Testis (tissue), 3 donors: ENCODE results near the gene OPRL1. TPM values are rescaled to one million over a fixed set of nuclear protein-coding genes. Genes with fewer than 3 reads are reported as not detected.

ENCODE experiments used
- DNase-seq: peaks from one replicate; pipeline ENCODE4 v3.0.0-alpha.2; 2019
- H3K27ac ChIP-seq, 2 donors: fragments of 200-600 bp; sonication (generic); one replicate each; pipeline ENCODE4 v1.5.1; 2019
- H3K27me3 ChIP-seq: fragments of 200-600 bp; sonication (generic); one replicate; pipeline ENCODE4 v1.5.1; 2019
- H3K36me3 ChIP-seq: fragments of 200-600 bp; sonication (generic); one replicate; pipeline ENCODE4 v1.5.1; 2017; ENCODE audit warnings: low read depth; ENCODE audit errors: missing control alignments
- H3K4me1 ChIP-seq: fragments of 200-600 bp; sonication (generic); one replicate; pipeline ENCODE4 v1.5.1; 2019
- H3K4me3 ChIP-seq, 2 donors: fragments of 200-600 bp; sonication (generic); one replicate each; pipeline ENCODE4 v1.5.1; 2017 to 2019
- H3K9me3 ChIP-seq: fragments of 200-600 bp; sonication (generic); one replicate; pipeline ENCODE4 v1.5.1; 2017
- POLR2A ChIP-seq: fragments of 450-650 bp; IDR thresholded peaks from one replicate; pipeline ENCODE4 v1.6.1; 2017; ENCODE audit warnings: antibody characterized with exemption, mild to moderate bottlenecking, moderate library complexity
- WGBS, 2 donors: methylation state at CpG; one replicate each; pipeline ENCODE4 v1.1.5; 2018; 5-methylcytosine and 5-hydroxymethylcytosine counted together
- intact Hi-C: fragments of 100-400 bp; cut with DNase I; formaldehyde crosslinking; loops from one replicate; pipeline ENCODE4 v1.15.1; 2023; ENCODE audit warnings: low total_unique reads
- polyA plus RNA-seq: library from polyadenylated mRNA; stranded (reverse); fragments of 350-450 nt; fragmentation: Illumina TruSeq; extraction: RNeasy Lipid Tissue Mini Kit (QIAGEN cat#74804); gene quantifications from one replicate; pipeline ENCODE4 v1.2.3, GENCODE V29; 2014; ENCODE audit warnings: low read depth, low replicate concordance; ENCODE audit not compliant: insufficient read depth
- total RNA-seq, 2 donors: library from RNA; depleted of rRNA; stranded (reverse); fragments of >200 nt; gene quantifications; one replicate each; pipeline ENCODE4 v1.2.3, GENCODE V29; 2016
- TF ChIP-seq, protein P1 (sequence below), 3 experiments: fragments of 450-650 bp in 2 of 3; fragments of 200-600 bp in 1 of 3; sonication (generic) in 1 of 3; IDR thresholded peaks; one replicate each; pipeline ENCODE4 v1.5.1; 2016 to 2019; ENCODE audit warnings: antibody characterized with exemption in 3 of 3, mild to moderate bottlenecking in 2 of 3, moderate library complexity in 1 of 3

OPRL1 gene
- total and polyA plus RNA-seq, 3 donors from 2014 or later = 6.0 to 9.4 (median 7.7) TPM

GRCh38 chr20:64106981-64107735, 27.3 kb downstream of the OPRL1 start, which contains the start of gene NPBWR2:
Gene NPBWR2 (minus strand): TSS chr20:64107565. CDS start chr20:64106831, 734 bp downstream.
- WGBS, 2 donors = 65 to 73% methylated on average over 10 to 22 of the region's 22 CpGs
- Histone ChIP-seq H3K4me1 (peaks cover 5% of the 10 kb centered on the region), H3K9me3 (no peaks in the 10 kb centered on the region), H3K4me3 (no peak within 1 kb of the TSS), H3K27me3 (no peaks in the 10 kb centered on the region), H3K27ac (no peak within 1 kb of the TSS), H3K36me3 (no peaks in the 10 kb centered on the region)
- intact Hi-C loops = no loop called here
- peak; percentile 12 for DNase-seq
- TF ChIP-seq, protein P1, sequence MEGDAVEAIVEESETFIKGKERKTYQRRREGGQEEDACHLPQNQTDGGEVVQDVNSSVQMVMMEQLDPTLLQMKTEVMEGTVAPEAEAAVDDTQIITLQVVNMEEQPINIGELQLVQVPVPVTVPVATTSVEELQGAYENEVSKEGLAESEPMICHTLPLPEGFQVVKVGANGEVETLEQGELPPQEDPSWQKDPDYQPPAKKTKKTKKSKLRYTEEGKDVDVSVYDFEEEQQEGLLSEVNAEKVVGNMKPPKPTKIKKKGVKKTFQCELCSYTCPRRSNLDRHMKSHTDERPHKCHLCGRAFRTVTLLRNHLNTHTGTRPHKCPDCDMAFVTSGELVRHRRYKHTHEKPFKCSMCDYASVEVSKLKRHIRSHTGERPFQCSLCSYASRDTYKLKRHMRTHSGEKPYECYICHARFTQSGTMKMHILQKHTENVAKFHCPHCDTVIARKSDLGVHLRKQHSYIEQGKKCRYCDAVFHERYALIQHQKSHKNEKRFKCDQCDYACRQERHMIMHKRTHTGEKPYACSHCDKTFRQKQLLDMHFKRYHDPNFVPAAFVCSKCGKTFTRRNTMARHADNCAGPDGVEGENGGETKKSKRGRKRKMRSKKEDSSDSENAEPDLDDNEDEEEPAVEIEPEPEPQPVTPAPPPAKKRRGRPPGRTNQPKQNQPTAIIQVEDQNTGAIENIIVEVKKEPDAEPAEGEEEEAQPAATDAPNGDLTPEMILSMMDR (IDR thresholded peaks at IDR 0.05) = no peak
- TF ChIP-seq POLR2A = no peak

- Histone ChIP-seq H3K27ac (no peak overlapping the region), H3K27me3 (no peaks in the 10 kb centered on the region), H3K4me1 (peaks cover under 1% of the 10 kb centered on the region), H3K9me3 (no peaks in the 10 kb centered on the region), H3K36me3 (no peaks in the 10 kb centered on the region), H3K4me3 (no peak overlapping the region)
- 79 to 87% methylated on average over 17 to 19 of the region's 19 CpGs for WGBS, 2 donors
- no peak for TF ChIP-seq POLR2A
- TF ChIP-seq, protein P1 (IDR thresholded peaks at IDR 0.05) = no peak
- DNase-seq = peak; percentile 11
- intact Hi-C loops = no loop called here
Observed at GRCh38 chr20:64107736-64108457, 28.0 kb downstream of the OPRL1 start.

DNA sequence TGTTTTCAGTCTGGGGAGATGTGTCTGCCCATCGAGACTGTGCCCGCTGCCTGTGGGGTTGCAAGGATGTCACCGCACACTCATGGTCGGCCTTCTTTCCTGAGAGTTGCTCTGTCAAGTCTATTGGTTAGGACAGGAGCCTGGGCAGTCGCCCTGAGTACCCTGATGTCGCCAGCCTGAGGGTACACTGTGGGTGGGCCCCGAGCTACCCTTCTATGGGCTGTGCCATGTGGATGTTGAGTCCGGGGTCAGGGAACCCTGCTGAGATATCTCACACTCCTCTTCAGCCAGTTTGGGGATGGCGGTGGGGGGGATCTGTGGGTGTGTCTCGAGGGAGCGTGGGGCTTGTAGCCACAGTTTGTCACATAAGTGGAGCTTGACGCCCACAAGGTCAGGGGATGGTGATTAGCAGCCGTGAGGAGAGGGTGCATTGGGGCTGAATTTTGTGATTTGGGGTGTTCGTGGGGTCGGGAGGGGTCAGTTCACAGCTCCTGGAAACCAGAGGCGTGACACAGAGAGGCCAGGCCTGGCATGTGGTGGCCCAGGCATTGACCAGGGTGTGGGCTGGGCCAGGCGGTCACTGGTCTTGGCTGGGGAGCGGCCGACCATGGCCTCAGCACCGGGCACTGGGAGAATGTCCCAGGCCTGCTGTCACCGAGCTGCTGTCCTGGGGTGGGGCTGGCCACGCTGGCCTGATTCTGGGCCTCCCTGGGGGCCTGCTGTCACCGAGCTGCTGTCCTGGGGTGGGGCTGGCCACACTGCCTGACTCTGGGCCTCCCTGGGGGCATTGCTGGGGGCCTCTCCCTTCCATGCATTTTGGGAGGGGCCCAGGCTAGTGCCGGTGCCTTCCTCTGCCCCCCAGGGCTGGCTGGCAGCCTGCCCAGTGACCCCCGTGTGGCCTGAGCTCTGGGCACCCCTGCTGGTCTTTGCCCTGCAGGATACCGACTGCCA, 29.1 kb downstream of the OPRL1 start:
- no peak overlapping the region for H3K27ac ChIP-seq
- no peaks in the 10 kb centered on the region for H3K27me3 ChIP-seq
- H3K9me3 ChIP-seq = no peaks in the 10 kb centered on the region
- no peaks in the 10 kb centered on the region for H3K36me3 ChIP-seq
- no peak for DNase-seq
- no peak overlapping the region for H3K4me3 ChIP-seq
- intact Hi-C loops = no loop called here
- 81 to 84% methylated on average over 10 to 26 of the region's 26 CpGs for WGBS, 2 donors
- TF ChIP-seq POLR2A = no peak
- TF ChIP-seq, protein P1 (IDR thresholded peaks at IDR 0.05) = no peak
- H3K4me1 ChIP-seq = no peaks in the 10 kb centered on the region

DNA sequence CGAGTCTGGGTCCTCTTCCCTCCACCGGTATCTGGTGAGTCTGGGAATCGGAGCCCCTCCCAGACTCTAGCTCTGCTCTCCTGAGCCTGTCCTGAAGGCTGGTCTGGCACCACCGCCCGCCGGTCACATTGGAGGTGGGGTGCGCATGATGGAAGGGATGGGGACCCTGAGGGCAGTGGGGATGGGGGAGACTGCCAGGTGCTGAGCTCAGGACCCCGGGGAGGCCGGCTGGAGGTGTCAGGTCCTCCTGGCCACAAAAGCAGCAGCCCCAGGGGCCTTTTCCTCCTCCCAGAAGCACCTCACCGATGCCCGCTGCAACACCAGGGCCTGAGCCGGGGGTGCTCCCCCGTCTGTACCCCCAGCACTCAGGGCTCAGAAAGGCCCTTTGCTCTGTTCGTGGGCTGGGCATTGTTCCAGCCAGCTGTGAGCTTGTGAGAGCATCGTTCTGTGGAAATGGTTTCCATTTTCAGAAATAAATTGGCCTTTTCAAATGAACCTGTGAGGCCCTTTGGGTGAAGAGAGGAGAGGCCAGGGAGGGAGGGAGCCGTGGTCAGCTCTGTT, 30.0 kb downstream of the OPRL1 start:
- Histone ChIP-seq H3K36me3 (no peaks in the 10 kb centered on the region), H3K9me3 (no peaks in the 10 kb centered on the region), H3K27me3 (no peaks in the 10 kb centered on the region), H3K4me3 (no peak overlapping the region), H3K27ac (no peak overlapping the region), H3K4me1 (no peaks in the 10 kb centered on the region)
- intact Hi-C loops = no loop called here
- WGBS, 2 donors = 72 to 78% methylated on average over 12 to 16 of the region's 16 CpGs
- TF ChIP-seq, protein P1 (IDR thresholded peaks at IDR 0.05) = no peak
- TF ChIP-seq POLR2A = no peak
- peak; percentile 8 for DNase-seq
